ENCODE results near the gene ADRA2B.

Gene ADRA2B

GRCh38 chr2:96106991-96107707 is 9.2 kb downstream of the ADRA2B start:
- DNase-seq, result no peak

GRCh38 chr2:96105994-96106715 is 10.2 kb downstream of the ADRA2B start:
- DNase-seq, result no peak

GRCh38 chr2:96105152-96105915 is 11.0 kb downstream of the ADRA2B start:
- no peak for DNase-seq

DNA sequence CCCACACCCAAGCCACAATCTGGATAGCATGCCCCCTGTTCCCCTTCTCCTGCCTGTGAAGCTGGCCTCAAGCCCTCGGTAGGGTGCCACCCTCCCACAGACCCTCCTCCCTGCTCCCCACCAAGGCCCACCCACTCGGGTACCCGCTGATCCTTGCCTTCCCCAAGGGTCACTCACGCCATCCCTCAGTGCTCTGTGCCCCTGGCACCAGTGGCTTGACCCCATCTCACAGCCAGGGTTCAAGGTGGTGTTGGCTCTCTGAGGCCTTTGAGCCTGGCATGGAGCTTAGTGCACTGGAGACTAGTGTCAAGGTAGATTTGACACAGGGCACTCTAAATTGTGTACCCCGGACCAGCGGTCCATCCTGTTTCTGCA is 11.9 kb downstream of the ADRA2B start:
- DNase-seq, result no peak

- DNase-seq, result no peak
Observed at GRCh38 chr2:96103761-96104486, 12.4 kb downstream of the ADRA2B start.

GRCh38 chr2:96103187-96103601 is 13.2 kb downstream of the ADRA2B start:
- no peak for DNase-seq

- no peak for DNase-seq
Observed at GRCh38 chr2:96102596-96103186, 13.7 kb downstream of the ADRA2B start.

GRCh38 chr2:96100893-96101304 is 15.5 kb downstream of the ADRA2B start:
- DNase-seq, result no peak

DNA sequence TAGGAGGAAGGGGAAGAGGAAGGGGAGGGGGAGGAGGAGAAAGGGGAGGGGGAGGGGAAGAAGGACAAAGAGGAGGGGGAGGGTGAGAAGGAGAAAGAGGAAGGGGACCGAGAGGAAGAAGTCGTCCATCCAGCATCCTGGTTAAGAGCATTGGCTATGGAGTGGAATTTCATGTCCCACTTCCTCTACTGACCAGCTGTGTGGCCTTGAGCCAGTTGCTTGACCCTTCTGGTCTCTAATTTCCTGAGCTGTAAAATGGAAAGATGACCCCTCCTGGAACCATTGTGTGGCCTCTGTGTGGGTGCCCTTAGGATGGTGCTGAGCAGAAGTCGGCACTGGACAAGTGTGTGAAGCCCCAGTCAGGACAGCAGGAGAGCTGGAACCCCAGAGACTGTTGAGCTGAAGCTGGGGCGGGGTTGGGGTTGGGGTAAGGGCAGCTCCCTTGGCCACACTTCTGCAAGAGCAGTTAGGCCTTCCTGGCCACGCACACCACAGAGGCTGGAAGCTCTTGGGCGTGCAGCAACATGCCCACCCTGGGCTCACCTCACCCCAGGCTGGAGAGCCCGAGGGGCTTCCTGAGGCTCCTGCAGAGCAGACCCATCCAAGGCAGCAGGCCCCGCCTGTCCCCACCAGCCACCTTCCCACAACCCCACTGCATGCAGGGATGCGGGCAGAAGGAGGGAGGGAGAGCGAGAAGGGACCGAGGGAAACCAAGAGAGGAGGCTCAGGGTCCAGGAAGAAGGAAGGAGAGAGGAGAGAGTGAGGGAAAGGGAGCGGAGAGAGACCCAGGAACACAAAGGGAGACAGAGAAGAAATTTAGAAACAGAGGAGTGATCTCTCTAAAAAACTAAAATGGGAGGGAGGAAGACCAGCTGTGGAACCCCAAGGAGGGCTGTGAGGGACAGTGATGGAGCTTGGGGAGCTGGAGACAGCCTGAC is 16.2 kb downstream of the ADRA2B start:
- no peak for DNase-seq

DNA sequence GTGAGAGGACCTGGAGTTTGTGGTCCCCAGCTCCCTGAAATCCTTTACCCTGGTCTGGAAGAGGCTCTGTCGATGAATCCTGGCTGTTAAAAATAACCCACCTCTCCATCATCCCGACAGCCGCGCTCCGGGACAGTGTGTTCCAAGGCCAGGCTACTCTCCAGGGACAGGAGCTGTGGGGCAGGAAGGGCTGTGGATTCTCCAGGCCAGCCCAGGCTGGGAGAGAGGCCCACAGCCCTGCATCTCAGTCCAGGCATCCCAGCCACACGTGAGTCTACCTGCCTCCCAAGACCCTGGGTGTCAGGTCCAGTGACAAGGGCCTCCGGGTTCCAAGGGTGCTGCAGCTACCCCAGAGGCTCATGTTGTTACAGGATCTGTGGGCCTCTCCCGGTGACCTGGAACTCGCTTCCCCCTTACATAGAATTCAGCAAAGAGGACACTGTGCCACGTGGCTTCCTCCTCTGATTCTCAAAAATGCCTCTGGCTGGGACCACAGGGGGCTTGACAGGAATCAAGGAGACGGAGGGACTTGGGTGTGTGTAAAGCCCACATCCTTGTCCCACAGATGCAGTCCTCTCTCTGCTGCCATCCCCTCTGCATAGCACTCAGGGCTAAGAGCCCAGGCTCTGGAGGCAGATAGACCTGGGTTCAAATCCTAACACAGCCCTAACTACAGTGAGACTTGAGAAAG is 17.3 kb downstream of the ADRA2B start:
- no peak for DNase-seq

DNA sequence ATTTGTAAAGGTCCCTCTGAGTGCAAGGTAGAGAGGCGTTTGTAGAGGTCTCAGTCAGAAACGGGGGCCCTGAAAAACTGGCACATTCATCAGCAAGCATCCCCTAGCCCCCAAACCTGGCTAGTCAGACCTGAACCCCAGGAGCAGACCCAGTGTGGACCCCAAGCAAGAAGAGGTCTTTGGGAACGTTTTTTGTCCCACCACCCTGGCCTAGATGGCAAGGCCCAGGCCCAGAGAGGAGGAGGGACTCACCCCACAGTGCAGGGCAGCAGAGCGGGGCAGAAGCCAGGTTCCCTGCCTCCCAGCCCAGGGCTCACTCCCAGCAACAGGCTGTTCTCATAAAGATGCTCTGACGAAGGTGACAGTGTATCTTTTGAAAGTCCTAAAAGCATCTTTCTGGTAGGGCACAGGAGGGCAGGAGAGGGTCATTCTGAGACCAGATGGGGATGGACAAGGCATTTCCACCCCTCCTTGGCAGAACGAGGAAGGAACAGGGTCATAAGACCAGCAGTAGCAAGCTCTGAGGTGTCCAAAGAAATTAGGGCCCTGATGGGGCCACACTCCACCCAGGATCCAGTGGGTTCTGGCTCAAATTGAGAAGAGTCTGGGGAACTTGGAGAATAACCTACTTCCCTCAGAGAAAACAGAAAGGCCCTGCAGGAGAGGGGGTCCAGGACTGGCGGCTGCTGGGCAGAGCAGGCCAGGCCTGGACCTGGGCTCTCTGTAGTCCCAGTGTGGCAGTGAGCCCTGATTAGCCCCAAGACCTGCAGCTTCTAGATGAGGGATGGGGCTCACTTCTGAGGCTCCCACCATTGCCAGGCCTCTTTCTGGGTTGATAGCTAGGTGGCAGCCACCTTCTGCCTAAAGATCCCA is 18.2 kb downstream of the ADRA2B start:
- DNase-seq, result no peak

- DNase-seq, result no peak
Observed at GRCh38 chr2:96097441-96097840, 18.9 kb downstream of the ADRA2B start.

GRCh38 chr2:96095116-96095636 is 21.2 kb downstream of the ADRA2B start:
- DNase-seq, result no peak

- DNase-seq, result no peak
Observed at GRCh38 chr2:96093528-96093927, 22.8 kb downstream of the ADRA2B start.

- no peak for DNase-seq
Observed at GRCh38 chr2:96092951-96093350, 23.4 kb downstream of the ADRA2B start.

DNA sequence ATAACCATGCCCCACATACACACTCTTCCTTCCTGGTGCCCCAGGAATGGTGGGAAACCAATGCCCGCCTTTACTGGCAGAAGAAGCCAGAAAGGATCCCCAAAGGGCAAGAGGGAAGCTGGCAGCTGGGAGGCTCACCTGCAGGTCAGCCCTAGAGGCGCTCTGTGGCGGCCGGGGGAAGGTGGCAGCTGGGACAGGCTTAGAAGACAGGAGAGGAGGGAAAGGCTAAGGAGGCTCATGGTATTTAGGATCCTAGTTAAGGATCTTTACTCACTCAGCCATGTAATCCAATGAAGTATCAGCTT is 23.8 kb downstream of the ADRA2B start:
- DNase-seq, result no peak

GRCh38 chr2:96091711-96092572 is 24.4 kb downstream of the ADRA2B start:
- no peak for DNase-seq

Measured in hypothalamus (tissue), 51 donors.